ENCODE measurements around the gene GBP6. TPM values are rescaled to one million over a fixed set of nuclear protein-coding genes. Genes with fewer than 3 reads are reported as not detected.
A peak's percentile ranks its signal among the peaks of the same experiment; 100 is the strongest.
"Not testable (repeated sequence)": the region's sequence is repeated elsewhere in the genome, so short reads cannot be mapped to it uniquely, and the experiment has no call there.

GBP6 gene
- total RNA-seq, 3 donors from 2014 or later: 0.53 to 0.76 (median 0.55) TPM

GRCh38 chr1:89356658-89357400 lies 7.0 kb upstream of the GBP6 start:
- no peaks in the 10 kb centered on the region for H3K36me3 Mint-ChIP-seq (ENCODE audit: insufficient read depth)
- peaks cover 41% of the 10 kb centered on the region for H3K4me1 Mint-ChIP-seq (ENCODE audit: low read depth)
- no peaks in the 10 kb centered on the region for H3K9me3 Mint-ChIP-seq
- DNase-seq: no peak
- peak overlapping the region; percentile 71 for H3K4me3 Mint-ChIP-seq
- peak; percentile 66 to 79 for ATAC-seq
- H3K27me3 Mint-ChIP-seq (ENCODE audit: low read depth): no peaks in the 10 kb centered on the region

GRCh38 chr1:89358287-89358893 lies 5.5 kb upstream of the GBP6 start:
- Mint-ChIP-seq H3K27me3 (ENCODE audit: low read depth) (no peaks in the 10 kb centered on the region), H3K9me3 (no peaks in the 10 kb centered on the region), H3K36me3 (ENCODE audit: insufficient read depth) (no peaks in the 10 kb centered on the region), H3K4me1 (ENCODE audit: low read depth) (peaks cover 46% of the 10 kb centered on the region), H3K4me3 (peak overlapping the region; percentile 80)
- DNase-seq (peak; percentile 84), ATAC-seq (peak; percentile 70 to 72)

- no peaks in the 10 kb centered on the region for H3K27me3 Mint-ChIP-seq (ENCODE audit: low read depth)
- H3K4me3 Mint-ChIP-seq: no peak overlapping the region
- H3K4me1 Mint-ChIP-seq (ENCODE audit: low read depth): peaks cover 43% of the 10 kb centered on the region
Measured at GRCh38 chr1:89360716-89361115, 3.1 kb upstream of the GBP6 start.

GRCh38 chr1:89361681-89362080 lies 2.2 kb upstream of the GBP6 start:
- H3K27me3 Mint-ChIP-seq (ENCODE audit: low read depth): no peaks in the 10 kb centered on the region
- peaks cover 38% of the 10 kb centered on the region for H3K4me1 Mint-ChIP-seq (ENCODE audit: low read depth)
- ATAC-seq: no peak
- DNase-seq: no peak
- no peaks in the 10 kb centered on the region for H3K9me3 Mint-ChIP-seq
- no peak overlapping the region for H3K4me3 Mint-ChIP-seq
- no peaks in the 10 kb centered on the region for H3K36me3 Mint-ChIP-seq (ENCODE audit: insufficient read depth)

More at GRCh38 chr1:89360716-89361115, 3.1 kb upstream of the GBP6 start:
- DNase-seq (no peak), ATAC-seq (no peak)
- Mint-ChIP-seq H3K9me3 (no peaks in the 10 kb centered on the region), H3K36me3 (ENCODE audit: insufficient read depth) (no peaks in the 10 kb centered on the region)

GRCh38 chr1:89363196-89363595 lies 663 bp upstream of the GBP6 start:
- peak; percentile 89 for ATAC-seq
- DNase-seq: no peak
- no peaks in the 10 kb centered on the region for H3K27me3 Mint-ChIP-seq (ENCODE audit: low read depth)
- H3K36me3 Mint-ChIP-seq (ENCODE audit: insufficient read depth): no peaks in the 10 kb centered on the region
- H3K4me1 Mint-ChIP-seq (ENCODE audit: low read depth): peaks cover 23% of the 10 kb centered on the region
- peak overlapping the region; percentile 27 for H3K4me3 Mint-ChIP-seq
- H3K9me3 Mint-ChIP-seq: no peaks in the 10 kb centered on the region

GRCh38 chr1:89364954-89365550 lies 1.2 kb downstream of the GBP6 start:
- no peak for DNase-seq
- no peaks in the 10 kb centered on the region for H3K27me3 Mint-ChIP-seq (ENCODE audit: low read depth)

GRCh38 chr1:89367221-89367620 lies 3.4 kb downstream of the GBP6 start:
- H3K9me3 Mint-ChIP-seq: no peaks in the 10 kb centered on the region
- no peak overlapping the region for H3K4me3 Mint-ChIP-seq
- peaks cover 14% of the 10 kb centered on the region for H3K4me1 Mint-ChIP-seq (ENCODE audit: low read depth)
- peaks cover 7% of the 10 kb centered on the region for H3K36me3 Mint-ChIP-seq (ENCODE audit: insufficient read depth)
- ATAC-seq (no peak), DNase-seq (no peak)
- no peaks in the 10 kb centered on the region for H3K27me3 Mint-ChIP-seq (ENCODE audit: low read depth)

More at GRCh38 chr1:89364954-89365550, 1.2 kb downstream of the GBP6 start:
- H3K4me3 Mint-ChIP-seq: no peak overlapping the region
- no peak for ATAC-seq
- H3K9me3 Mint-ChIP-seq: no peaks in the 10 kb centered on the region
- H3K4me1 Mint-ChIP-seq (ENCODE audit: low read depth): peaks cover 14% of the 10 kb centered on the region
- peaks cover 7% of the 10 kb centered on the region for H3K36me3 Mint-ChIP-seq (ENCODE audit: insufficient read depth)

GRCh38 chr1:89369331-89369730 lies 5.5 kb downstream of the GBP6 start:
- no peak for ATAC-seq

GRCh38 chr1:89373810-89374209 lies 10.0 kb downstream of the GBP6 start:
- peak; percentile 63 to 73 for ATAC-seq
- not testable (repeated sequence) for H3K36me3 Mint-ChIP-seq (ENCODE audit: insufficient read depth); H3K9me3 Mint-ChIP-seq; H3K27me3 Mint-ChIP-seq (ENCODE audit: low read depth); H3K4me1 Mint-ChIP-seq (ENCODE audit: low read depth); H3K4me3 Mint-ChIP-seq; DNase-seq

More at GRCh38 chr1:89369331-89369730, 5.5 kb downstream of the GBP6 start:
- Mint-ChIP-seq H3K9me3 (peaks cover 4% of the 10 kb centered on the region), H3K27me3 (ENCODE audit: low read depth) (no peaks in the 10 kb centered on the region), H3K4me3 (no peak overlapping the region), H3K36me3 (ENCODE audit: insufficient read depth) (peaks cover 9% of the 10 kb centered on the region), H3K4me1 (ENCODE audit: low read depth) (no peaks in the 10 kb centered on the region)
- DNase-seq: no peak

- no peak for ATAC-seq
- H3K9me3 Mint-ChIP-seq: peaks cover 10% of the 10 kb centered on the region
Measured at GRCh38 chr1:89378001-89378400, 14.1 kb downstream of the GBP6 start.

GRCh38 chr1:89381618-89382017 lies 17.8 kb downstream of the GBP6 start:
- Mint-ChIP-seq H3K4me1 (ENCODE audit: low read depth) (peaks cover 8% of the 10 kb centered on the region), H3K4me3 (no peak overlapping the region), H3K36me3 (ENCODE audit: insufficient read depth) (no peaks in the 10 kb centered on the region), H3K9me3 (no peaks in the 10 kb centered on the region), H3K27me3 (ENCODE audit: low read depth) (no peaks in the 10 kb centered on the region)
- no peak for DNase-seq
- no peak for ATAC-seq

More at GRCh38 chr1:89378001-89378400, 14.1 kb downstream of the GBP6 start:
- H3K4me3 Mint-ChIP-seq: no peak overlapping the region
- H3K27me3 Mint-ChIP-seq (ENCODE audit: low read depth): no peaks in the 10 kb centered on the region
- H3K36me3 Mint-ChIP-seq (ENCODE audit: insufficient read depth): peaks cover 2% of the 10 kb centered on the region
- DNase-seq: no peak
- H3K4me1 Mint-ChIP-seq (ENCODE audit: low read depth): peaks cover 8% of the 10 kb centered on the region

GRCh38 chr1:89382479-89382878 lies 18.6 kb downstream of the GBP6 start:
- ATAC-seq (peak; percentile 84 to 85), DNase-seq (no peak)
- Mint-ChIP-seq H3K36me3 (ENCODE audit: insufficient read depth) (no peaks in the 10 kb centered on the region), H3K4me3 (no peak overlapping the region), H3K9me3 (no peaks in the 10 kb centered on the region), H3K4me1 (ENCODE audit: low read depth) (peaks cover 8% of the 10 kb centered on the region), H3K27me3 (ENCODE audit: low read depth) (no peaks in the 10 kb centered on the region)

- Mint-ChIP-seq H3K36me3 (ENCODE audit: insufficient read depth) (no peaks in the 10 kb centered on the region), H3K27me3 (ENCODE audit: low read depth) (no peaks in the 10 kb centered on the region)
Measured at GRCh38 chr1:89383185-89383584, 19.3 kb downstream of the GBP6 start.

GRCh38 chr1:89390707-89391106 lies 26.8 kb downstream of the GBP6 start:
- H3K4me3 Mint-ChIP-seq: no peak overlapping the region
- peaks cover 1% of the 10 kb centered on the region for H3K36me3 Mint-ChIP-seq (ENCODE audit: insufficient read depth)
- peaks cover 8% of the 10 kb centered on the region for H3K9me3 Mint-ChIP-seq
- no peak for DNase-seq
- H3K4me1 Mint-ChIP-seq (ENCODE audit: low read depth): no peaks in the 10 kb centered on the region
- no peaks in the 10 kb centered on the region for H3K27me3 Mint-ChIP-seq (ENCODE audit: low read depth)
- ATAC-seq: no peak

More at GRCh38 chr1:89383185-89383584, 19.3 kb downstream of the GBP6 start:
- ATAC-seq (no peak), DNase-seq (no peak)
- Mint-ChIP-seq H3K4me3 (no peak overlapping the region), H3K9me3 (no peaks in the 10 kb centered on the region), H3K4me1 (ENCODE audit: low read depth) (peaks cover 8% of the 10 kb centered on the region)

Measured in activated T-cell treated with anti-CD3 and anti-CD28 coated beads, Interleukin-2, amount 50 U/mL, for 4 hours (primary cell).